SK-N-MC (cell line): ENCODE measurements around the gene NME3.

Experiments
- EZH2 ChIP-seq: fragments of 200-600 bp; sonication (generic); IDR thresholded peaks from one replicate; pipeline ENCODE4 v1.6.1; 2017; ENCODE audit warnings: antibody characterized with exemption
- FOXP2 ChIP-seq: optimal IDR thresholded peaks from 2 replicates; pipeline ENCODE3; 2011; ENCODE audit warnings: mild to moderate bottlenecking, moderate library complexity; ENCODE audit not compliant: insufficient read depth; ENCODE audit errors: extremely low read length, control extremely low read depth
- POLR2AphosphoS5 ChIP-seq: IDR thresholded peaks from 2 replicates; pipeline ENCODE4 v1.6.1; 2012; ENCODE audit warnings: mild to moderate bottlenecking, low read depth, low read length, borderline replicate concordance

GRCh38 chr16:1771188-1771863 is at the start of gene NME3:
- no peak for TF ChIP-seq EZH2
- TF ChIP-seq POLR2AphosphoS5 = peak; percentile 26; the same call in 1 of the 2 replicates
- no peak for TF ChIP-seq FOXP2
